Suprapubic skin (tissue), 4 donors: ENCODE results near the gene PSTPIP1.

Source experiments
- EP300 ChIP-seq: sonication (generic); formaldehyde crosslinking; IDR thresholded peaks from one replicate; pipeline ENCODE4 v1.6.1; 2017; ENCODE audit warnings: antibody characterized with exemption
- POLR2A ChIP-seq, 2 donors: fragments of 450-650 bp; IDR thresholded peaks; one replicate each; pipeline ENCODE4 v1.6.1; 2017; ENCODE audit warnings: antibody characterized with exemption in 2 of 2, mild to moderate bottlenecking in 2 of 2, moderate library complexity in 2 of 2
- POLR2AphosphoS5 ChIP-seq, 3 donors: sonication (generic); formaldehyde crosslinking; IDR thresholded peaks; one replicate each; pipeline ENCODE4 v1.6.1; 2017; ENCODE audit warnings: antibody characterized with exemption in 3 of 3
- TF ChIP-seq, protein P1 (sequence below), 2 donors: fragments of 200-600 bp in 1 of 2; fragments of 450-650 bp in 1 of 2; sonication (generic) in 1 of 2; IDR thresholded peaks; one replicate each; pipeline ENCODE4 v1.5.1; 2016 to 2019; ENCODE audit warnings: antibody characterized with exemption in 2 of 2, mild to moderate bottlenecking in 1 of 2, moderate library complexity in 1 of 2

DNA sequence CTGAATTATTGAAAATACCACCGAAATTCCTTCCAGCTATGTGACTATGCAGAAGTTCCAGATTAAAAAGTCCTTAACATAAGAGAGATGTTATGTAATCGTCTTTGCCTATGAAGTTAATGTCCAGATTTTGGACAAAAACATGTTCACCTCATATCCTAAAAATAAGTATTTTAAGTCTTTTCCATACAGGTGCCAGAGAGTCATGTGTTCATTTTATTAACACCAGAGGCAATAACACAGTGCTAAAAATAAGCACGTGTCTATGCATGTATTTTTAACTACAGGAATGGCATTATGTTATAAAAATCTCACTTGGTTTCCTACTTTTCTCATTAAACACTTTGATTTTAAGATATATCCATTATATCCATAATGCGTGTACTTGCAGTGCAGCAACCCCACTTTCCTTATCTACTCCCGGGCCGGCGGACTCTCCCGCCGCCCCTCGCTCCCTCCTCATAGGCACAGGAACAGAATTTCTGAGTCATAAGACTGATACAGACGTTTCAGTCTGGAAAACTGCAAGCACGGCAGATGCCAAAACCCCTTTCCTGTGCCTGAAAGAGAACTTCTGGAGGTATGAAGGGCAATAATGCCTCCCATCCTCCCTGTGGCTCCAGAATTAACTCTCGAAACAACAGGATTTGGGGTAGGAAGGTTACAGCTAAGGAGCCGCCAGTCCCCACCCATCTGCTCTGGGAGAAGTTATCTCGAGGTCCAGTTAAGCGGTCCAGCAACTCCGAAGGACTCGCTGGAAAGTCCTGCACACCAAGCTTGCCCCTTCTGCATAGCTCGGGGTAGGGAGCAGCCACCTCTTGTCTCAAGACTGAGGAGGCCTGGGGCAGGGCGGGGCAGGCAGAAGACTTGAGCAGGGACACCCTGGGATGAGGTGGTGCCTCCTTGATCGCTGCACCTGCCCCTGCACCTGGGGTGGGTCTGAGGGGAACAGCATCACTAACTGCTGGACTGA lies 22.3 kb upstream of the PSTPIP1 start:
- TF ChIP-seq, protein P1, sequence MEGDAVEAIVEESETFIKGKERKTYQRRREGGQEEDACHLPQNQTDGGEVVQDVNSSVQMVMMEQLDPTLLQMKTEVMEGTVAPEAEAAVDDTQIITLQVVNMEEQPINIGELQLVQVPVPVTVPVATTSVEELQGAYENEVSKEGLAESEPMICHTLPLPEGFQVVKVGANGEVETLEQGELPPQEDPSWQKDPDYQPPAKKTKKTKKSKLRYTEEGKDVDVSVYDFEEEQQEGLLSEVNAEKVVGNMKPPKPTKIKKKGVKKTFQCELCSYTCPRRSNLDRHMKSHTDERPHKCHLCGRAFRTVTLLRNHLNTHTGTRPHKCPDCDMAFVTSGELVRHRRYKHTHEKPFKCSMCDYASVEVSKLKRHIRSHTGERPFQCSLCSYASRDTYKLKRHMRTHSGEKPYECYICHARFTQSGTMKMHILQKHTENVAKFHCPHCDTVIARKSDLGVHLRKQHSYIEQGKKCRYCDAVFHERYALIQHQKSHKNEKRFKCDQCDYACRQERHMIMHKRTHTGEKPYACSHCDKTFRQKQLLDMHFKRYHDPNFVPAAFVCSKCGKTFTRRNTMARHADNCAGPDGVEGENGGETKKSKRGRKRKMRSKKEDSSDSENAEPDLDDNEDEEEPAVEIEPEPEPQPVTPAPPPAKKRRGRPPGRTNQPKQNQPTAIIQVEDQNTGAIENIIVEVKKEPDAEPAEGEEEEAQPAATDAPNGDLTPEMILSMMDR (IDR thresholded peaks at IDR 0.05): no peak
- TF ChIP-seq EP300: no peak
- no peak for TF ChIP-seq POLR2AphosphoS5 (IDR thresholded peaks at IDR 0.05)
- TF ChIP-seq POLR2A (IDR thresholded peaks at IDR 0.05): no peak
